ENCODE measurements around the gene ARHGAP27. TPM values are rescaled to one million over a fixed set of nuclear protein-coding genes. Genes with fewer than 3 reads are reported as not detected.

ARHGAP27 gene
- total and polyA plus RNA-seq, 2 of the 4 experiments (the other 2 are of a cell fraction), result under 0.01 to 0.89 TPM

DNA sequence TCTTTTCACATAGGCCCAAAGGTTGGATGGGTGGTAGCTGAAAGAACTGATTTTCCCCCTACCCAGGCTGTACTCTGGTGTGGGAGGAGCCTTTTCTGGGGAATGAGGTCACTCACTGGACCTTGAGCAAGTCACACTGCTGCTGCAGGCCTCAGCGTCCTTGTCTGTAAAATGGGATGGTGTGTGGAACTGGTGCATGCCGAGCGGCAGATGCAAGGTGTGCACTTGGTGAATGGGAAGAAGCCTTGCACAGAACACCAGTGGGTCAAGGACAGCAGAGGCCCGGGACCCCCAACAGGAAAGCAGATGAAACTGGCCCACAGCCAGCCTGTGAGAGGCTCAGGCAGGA lies 38.1 kb downstream of the ARHGAP27 start (continued):
- TF ChIP-seq, protein P1, sequence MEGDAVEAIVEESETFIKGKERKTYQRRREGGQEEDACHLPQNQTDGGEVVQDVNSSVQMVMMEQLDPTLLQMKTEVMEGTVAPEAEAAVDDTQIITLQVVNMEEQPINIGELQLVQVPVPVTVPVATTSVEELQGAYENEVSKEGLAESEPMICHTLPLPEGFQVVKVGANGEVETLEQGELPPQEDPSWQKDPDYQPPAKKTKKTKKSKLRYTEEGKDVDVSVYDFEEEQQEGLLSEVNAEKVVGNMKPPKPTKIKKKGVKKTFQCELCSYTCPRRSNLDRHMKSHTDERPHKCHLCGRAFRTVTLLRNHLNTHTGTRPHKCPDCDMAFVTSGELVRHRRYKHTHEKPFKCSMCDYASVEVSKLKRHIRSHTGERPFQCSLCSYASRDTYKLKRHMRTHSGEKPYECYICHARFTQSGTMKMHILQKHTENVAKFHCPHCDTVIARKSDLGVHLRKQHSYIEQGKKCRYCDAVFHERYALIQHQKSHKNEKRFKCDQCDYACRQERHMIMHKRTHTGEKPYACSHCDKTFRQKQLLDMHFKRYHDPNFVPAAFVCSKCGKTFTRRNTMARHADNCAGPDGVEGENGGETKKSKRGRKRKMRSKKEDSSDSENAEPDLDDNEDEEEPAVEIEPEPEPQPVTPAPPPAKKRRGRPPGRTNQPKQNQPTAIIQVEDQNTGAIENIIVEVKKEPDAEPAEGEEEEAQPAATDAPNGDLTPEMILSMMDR (conservative IDR thresholded peaks at IDR 0.05; ENCODE audit: low read depth, low read length), result no peak
- TF ChIP-seq NFE2L2 (IDR thresholded peaks at IDR 0.05; ENCODE audit: low read depth, low read length), result no peak

GRCh38 chr17:45394091-45394490 lies 38.6 kb downstream of the ARHGAP27 start:
- no peak overlapping the region for H2BK120ac ChIP-seq (ENCODE audit: low read depth, low read length)
- 56% methylated on average over 2 of the region's 6 CpGs; no CpG with 5 or more reads in 1 of the 2 experiments for WGBS, 2 experiments (ENCODE audit: extremely low coverage in 2 of 2, insufficient read length in 1 of 2)
- peaks cover 9% of the 10 kb centered on the region; the same call in 1 of the 2 replicates for H3K27me3 ChIP-seq (ENCODE audit: control insufficient read depth, insufficient read depth, low read length)
- in situ Hi-C loops (cut with MboI; ENCODE audit: low sequenced_read_pairs), result no loop called here
- no peak for DNase-seq
- H3K9me1 ChIP-seq (ENCODE audit: insufficient read depth, low read length), result no peaks in the 10 kb centered on the region
- no peak overlapping the region for H3K27ac ChIP-seq (ENCODE audit: insufficient read depth, low read length)
- H3K36me3 ChIP-seq (ENCODE audit: control insufficient read depth, insufficient read depth, low read length), result no peaks in the 10 kb centered on the region
- no peak overlapping the region for H4K5ac ChIP-seq (ENCODE audit: low read depth, low read length)
- no peak overlapping the region for H2AFZ ChIP-seq (replicated peaks; ENCODE audit: low read length, poor library complexity)
- H3K4me1 ChIP-seq (ENCODE audit: control insufficient read depth, insufficient read depth, low read length), result peaks cover 5% of the 10 kb centered on the region
- no peak overlapping the region for H4K91ac ChIP-seq (ENCODE audit: insufficient read depth, low read depth, low read length)
- no peak for ATAC-seq (ENCODE audit: low read depth)
- H2AK5ac ChIP-seq (ENCODE audit: low read depth, low read length), result no peak overlapping the region
- ChIA-PET POLR2A (ENCODE audit: unreplicated experiment) (no interaction called here), CTCF (no interaction called here)
- H3K14ac ChIP-seq (replicated peaks; ENCODE audit: low read depth, low read length), result no peak overlapping the region
- no peak overlapping the region for H2BK15ac ChIP-seq (ENCODE audit: low read depth, low read length)
- no peak overlapping the region for H2AK9ac ChIP-seq (replicated peaks; ENCODE audit: low read depth, low read length, poor library complexity)
- BruUV-seq (replicated peaks), result no TSS peak
- no peak overlapping the region for H3K56ac ChIP-seq (ENCODE audit: extremely low read depth, insufficient read depth, low read length)
- H3K23ac ChIP-seq (ENCODE audit: low read depth, low read length), result no peak overlapping the region
- no peak overlapping the region for H3K4ac ChIP-seq (ENCODE audit: low read depth, low read length)
- H3K9ac ChIP-seq (ENCODE audit: low read depth, low read length), result no peak overlapping the region
- H3K4me3 ChIP-seq (ENCODE audit: insufficient read depth, low read depth, low read length), result no peak overlapping the region
- no peak for TF ChIP-seq FOS (IDR thresholded peaks at IDR 0.05; ENCODE audit: low read depth, low read length)
- no peak for TF ChIP-seq BHLHE40 (IDR thresholded peaks at IDR 0.05; ENCODE audit: low read depth, low read length)
- TF ChIP-seq CHD1 (IDR thresholded peaks at IDR 0.05; ENCODE audit: low read depth, low read length), result no peak
- TF ChIP-seq MXI1 (IDR thresholded peaks at IDR 0.05; ENCODE audit: borderline replicate concordance, low read depth, low read length), result no peak
- TF ChIP-seq RCOR1 (IDR thresholded peaks at IDR 0.05; ENCODE audit: insufficient replicate concordance, low read length), result no peak
- TF ChIP-seq, protein P1 (conservative IDR thresholded peaks at IDR 0.05; ENCODE audit: low read depth, low read length), result no peak
- TF ChIP-seq POLR2A (IDR thresholded peaks at IDR 0.05; ENCODE audit: low read depth, low read length), result no peak
- no peak for TF ChIP-seq CEBPB (IDR thresholded peaks at IDR 0.05; ENCODE audit: low read depth, low read length)
- TF ChIP-seq RAD21 (IDR thresholded peaks at IDR 0.05; ENCODE audit: low read length), result no peak
- no peak for TF ChIP-seq RFX5 (IDR thresholded peaks at IDR 0.05; ENCODE audit: low read depth, low read length)
- TF ChIP-seq NFE2L2 (IDR thresholded peaks at IDR 0.05; ENCODE audit: low read depth, low read length), result no peak
- TF ChIP-seq, protein P2, sequence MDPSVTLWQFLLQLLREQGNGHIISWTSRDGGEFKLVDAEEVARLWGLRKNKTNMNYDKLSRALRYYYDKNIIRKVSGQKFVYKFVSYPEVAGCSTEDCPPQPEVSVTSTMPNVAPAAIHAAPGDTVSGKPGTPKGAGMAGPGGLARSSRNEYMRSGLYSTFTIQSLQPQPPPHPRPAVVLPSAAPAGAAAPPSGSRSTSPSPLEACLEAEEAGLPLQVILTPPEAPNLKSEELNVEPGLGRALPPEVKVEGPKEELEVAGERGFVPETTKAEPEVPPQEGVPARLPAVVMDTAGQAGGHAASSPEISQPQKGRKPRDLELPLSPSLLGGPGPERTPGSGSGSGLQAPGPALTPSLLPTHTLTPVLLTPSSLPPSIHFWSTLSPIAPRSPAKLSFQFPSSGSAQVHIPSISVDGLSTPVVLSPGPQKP (IDR thresholded peaks at IDR 0.05; ENCODE audit: borderline replicate concordance, low read depth, low read length), result no peak
- intact Hi-C loops (cut with micrococcal nuclease), result loop anchor here (2.0 kb wide), 1 partner anchor 439 kb away; no protein-coding TSS in a partner anchor
- no peaks in the 10 kb centered on the region for H3K79me1 ChIP-seq (ENCODE audit: low read depth in 1 of 2, low read length in 2 of 2)
- no peak overlapping the region for H4K8ac ChIP-seq (ENCODE audit: low read depth in 2 of 2, low read length in 2 of 2)
- no peaks in the 10 kb centered on the region for H4K20me1 ChIP-seq (ENCODE audit: insufficient read depth, low read length)
- no peaks in the 10 kb centered on the region for H3K9me3 ChIP-seq (ENCODE audit: control insufficient read depth, insufficient read depth, low read length)
- H2BK20ac ChIP-seq (ENCODE audit: low read depth, low read length), result no peak overlapping the region
- H3K4me2 ChIP-seq (ENCODE audit: low read depth, low read length), result no peak overlapping the region
- dilution Hi-C loops (cut with HindIII; ENCODE audit: low sequenced_read_pairs, unreplicated experiment), result no loop called here
- no peak overlapping the region for H3K18ac ChIP-seq (ENCODE audit: low read depth, low read length)
- H2BK5ac ChIP-seq (ENCODE audit: low read depth, low read length, poor library complexity, severe bottlenecking), result no peak overlapping the region

All from IMR-90 (cell line).